ENCODE results near the gene UMODL1.

UMODL1 gene

GRCh38 chr21:42118901-42119300, 47.8 kb downstream of the UMODL1 start:
- DNase-seq, result no peak

- no peak for DNase-seq
Observed at GRCh38 chr21:42120101-42120902, 49.2 kb downstream of the UMODL1 start.

GRCh38 chr21:42120903-42121535, 49.9 kb downstream of the UMODL1 start:
- no peak for DNase-seq

GRCh38 chr21:42121794-42122193, 50.7 kb downstream of the UMODL1 start:
- DNase-seq, result no peak

GRCh38 chr21:42122398-42122797, 51.3 kb downstream of the UMODL1 start:
- DNase-seq, result no peak

- DNase-seq, result no peak
Observed at GRCh38 chr21:42122808-42123207, 51.7 kb downstream of the UMODL1 start.

GRCh38 chr21:42123219-42123908, 52.2 kb downstream of the UMODL1 start:
- DNase-seq, result no peak

GRCh38 chr21:42124081-42124480, 53.0 kb downstream of the UMODL1 start:
- no peak for DNase-seq

- DNase-seq, result no peak
Observed at GRCh38 chr21:42124826-42125570, 53.9 kb downstream of the UMODL1 start.

GRCh38 chr21:42125571-42126544, 54.7 kb downstream of the UMODL1 start:
- peak; percentile 73 for DNase-seq

- no peak for DNase-seq
Observed at GRCh38 chr21:42127164-42128150, 56.3 kb downstream of the UMODL1 start.

- no peak for DNase-seq
Observed at GRCh38 chr21:42129300-42130266, 58.5 kb downstream of the UMODL1 start.

GRCh38 chr21:42130441-42130840, 59.3 kb downstream of the UMODL1 start:
- no peak for DNase-seq

- DNase-seq, result no peak
Observed at GRCh38 chr21:42132183-42132582, 61.1 kb downstream of the UMODL1 start.

GRCh38 chr21:42133131-42133530, 62.0 kb downstream of the UMODL1 start:
- no peak for DNase-seq

GRCh38 chr21:42135386-42136052, 64.4 kb downstream of the UMODL1 start:
- no peak for DNase-seq

GRCh38 chr21:42137191-42137904, 66.2 kb downstream of the UMODL1 start:
- no peak for DNase-seq

Measured in fibroblast of skin of right biceps (primary cell).